Stimulated activated CD8-positive, alpha-beta memory T cell treated with anti-CD3 and anti-CD28 coated beads, Interleukin-15, amount 100 ng/mL, for 48 hours (primary cell): Measurements from ENCODE around the gene GID4.

Source experiments
- DNase-seq, 2 donors: peaks; one replicate each; pipeline ENCODE4 v3.0.0-alpha.2; 2020; ENCODE audit warnings: low read depth in 2 of 2

The GID4 gene

DNA sequence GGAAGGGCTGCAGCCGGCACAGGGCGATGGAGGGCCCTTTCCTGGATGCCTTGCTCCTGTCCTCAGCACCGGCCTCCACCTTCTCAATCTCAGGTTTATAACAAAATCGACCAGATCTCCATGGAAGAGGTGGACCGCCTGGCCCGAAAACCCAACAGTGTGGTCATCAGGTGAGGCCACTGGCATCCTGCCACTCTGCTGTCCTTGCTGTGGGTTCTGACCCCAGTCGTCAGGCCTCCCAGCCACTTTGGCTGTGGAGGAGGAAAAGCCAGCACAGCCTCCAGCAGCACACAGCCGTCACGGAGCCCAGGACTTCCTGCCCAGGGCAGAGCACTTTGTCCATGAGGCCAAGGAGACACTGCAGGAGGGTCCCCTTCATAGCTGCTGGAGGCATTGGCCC is 62.6 kb downstream of the GID4 start:
- no peak for DNase-seq

DNA sequence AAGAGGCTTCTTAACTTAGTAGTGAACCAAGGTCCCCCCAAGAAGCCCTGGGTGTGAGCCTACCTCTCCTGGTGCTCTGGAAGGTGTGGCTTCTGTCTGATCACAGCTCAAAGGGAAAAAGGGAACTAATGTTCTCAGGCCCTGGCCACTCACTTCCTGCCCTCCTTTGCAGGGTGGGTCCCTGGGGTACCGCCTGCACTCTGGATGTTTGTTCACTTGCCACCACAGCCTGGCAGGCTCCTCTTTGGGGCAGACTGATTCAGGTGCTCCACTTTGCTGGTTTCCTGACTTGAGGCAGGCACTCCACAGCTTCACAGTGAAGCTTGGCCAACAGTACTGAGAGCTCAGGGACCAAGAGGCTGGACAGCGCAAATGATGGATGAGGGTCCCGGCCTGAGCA is 63.4 kb downstream of the GID4 start:
- no peak for DNase-seq

DNA sequence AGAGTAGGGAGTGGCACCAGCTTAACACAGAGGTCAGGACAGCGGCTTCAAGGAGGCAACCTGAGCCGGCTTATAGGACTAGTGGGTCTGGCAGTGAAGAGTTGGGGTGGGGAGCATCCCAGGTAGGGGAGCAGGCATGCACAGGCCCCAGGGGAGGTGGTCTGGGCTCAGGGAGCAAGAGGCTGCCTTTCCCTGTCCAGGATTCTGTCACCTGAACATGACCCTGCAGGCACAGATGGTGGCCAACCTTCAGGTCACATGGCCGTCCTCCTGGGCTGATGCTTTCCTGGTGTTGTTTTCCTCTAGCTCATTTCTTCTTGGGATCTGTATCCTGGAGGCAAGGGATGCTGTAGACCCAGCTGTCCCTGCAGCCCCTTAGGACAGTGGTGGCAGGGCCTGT is 65.8 kb downstream of the GID4 start:
- DNase-seq, result no peak

DNA sequence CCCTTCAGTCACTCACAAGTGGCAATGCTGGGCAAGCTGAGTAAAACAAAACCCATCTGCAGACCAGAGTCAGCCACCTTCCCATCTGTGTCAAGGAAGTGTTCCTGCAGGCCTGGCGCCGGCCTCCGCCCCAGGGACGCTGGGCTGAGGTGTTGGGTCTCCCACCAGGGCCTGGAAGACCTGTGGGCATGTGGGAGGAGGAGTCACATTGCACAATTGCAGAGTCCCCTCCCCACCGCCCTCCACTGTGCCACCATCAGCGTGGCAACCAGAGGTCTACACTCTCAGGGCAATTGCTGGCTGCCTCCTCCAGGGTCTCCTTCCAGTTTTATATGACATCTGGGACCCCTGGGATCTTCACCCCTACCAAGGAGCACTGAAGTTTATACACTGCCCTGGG is 66.4 kb downstream of the GID4 start:
- no peak for DNase-seq

DNA sequence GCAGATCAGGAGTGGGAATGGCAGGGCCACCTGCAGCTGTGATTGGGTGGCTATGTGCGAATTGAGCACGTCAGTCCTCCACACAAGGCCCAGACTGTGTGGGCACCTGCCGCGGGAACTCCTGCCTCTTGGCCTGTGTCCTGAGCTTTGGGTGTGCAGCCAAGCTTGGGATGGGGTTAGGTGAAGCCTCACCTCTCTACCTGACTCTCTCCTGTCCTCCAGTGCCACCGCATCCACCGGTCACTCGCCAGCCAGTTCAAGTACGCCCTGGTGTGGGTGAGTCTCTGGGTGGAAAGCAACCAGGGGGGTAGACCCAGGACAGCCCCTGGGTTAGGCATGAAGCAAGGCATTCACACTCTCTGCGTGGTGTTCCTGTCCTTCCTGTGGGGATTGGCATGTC is 67.0 kb downstream of the GID4 start:
- DNase-seq, result no peak

DNA sequence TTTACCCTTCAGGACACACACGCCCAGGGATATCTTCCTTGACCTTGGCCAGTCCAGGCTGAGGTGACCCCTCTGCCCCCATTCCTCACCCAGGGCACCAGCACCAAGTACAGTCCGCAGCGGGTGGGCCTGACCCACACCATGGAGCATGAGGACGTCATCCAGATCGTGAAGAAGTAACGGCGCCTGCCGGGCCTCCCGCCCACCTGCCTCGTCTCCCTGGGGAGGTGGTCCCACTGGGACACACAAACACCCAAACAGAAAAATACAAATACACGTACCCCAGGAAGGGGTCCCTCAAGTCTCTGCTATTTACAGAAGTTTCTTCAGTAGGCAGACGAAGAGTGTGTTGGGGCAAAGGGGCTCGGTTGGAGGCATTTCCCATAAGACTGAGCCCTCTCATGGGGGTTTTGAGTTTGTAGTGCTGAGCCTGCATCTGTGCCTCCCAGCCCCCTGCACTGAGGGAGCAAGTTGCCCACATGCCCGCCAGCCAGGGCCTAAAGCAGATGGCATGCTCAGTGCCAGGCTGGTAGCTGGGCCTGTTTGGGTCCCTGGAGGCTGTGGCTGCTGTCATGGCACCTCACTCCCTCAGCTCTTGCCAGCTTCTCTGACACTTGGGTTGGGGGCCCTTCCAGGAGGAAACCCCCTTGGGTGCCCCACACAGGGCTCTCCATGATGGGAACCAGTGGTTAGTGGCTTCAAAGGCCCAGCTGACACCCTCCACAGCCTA is 68.0 kb downstream of the GID4 start:
- no peak for DNase-seq

DNA sequence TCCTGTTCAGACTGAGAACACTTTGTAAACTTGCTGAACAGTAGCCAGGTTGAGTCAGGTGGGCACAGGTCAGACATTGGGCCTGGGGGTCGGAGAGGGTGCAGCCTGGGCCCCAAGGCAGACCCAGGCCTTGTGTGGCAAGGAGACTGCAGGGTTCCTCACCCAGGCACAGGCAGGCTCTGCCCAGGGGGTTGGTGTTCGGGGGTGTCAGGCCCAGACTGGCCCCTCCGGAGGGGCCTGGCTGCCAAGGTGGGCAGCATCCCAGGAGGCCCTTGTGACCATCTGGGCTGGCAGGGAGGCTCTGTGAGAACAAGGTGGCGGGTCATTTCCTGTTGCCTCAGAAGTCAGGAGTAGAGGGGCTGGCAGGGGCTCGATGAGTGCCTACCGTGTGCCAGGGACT is 68.8 kb downstream of the GID4 start:
- no peak for DNase-seq

DNA sequence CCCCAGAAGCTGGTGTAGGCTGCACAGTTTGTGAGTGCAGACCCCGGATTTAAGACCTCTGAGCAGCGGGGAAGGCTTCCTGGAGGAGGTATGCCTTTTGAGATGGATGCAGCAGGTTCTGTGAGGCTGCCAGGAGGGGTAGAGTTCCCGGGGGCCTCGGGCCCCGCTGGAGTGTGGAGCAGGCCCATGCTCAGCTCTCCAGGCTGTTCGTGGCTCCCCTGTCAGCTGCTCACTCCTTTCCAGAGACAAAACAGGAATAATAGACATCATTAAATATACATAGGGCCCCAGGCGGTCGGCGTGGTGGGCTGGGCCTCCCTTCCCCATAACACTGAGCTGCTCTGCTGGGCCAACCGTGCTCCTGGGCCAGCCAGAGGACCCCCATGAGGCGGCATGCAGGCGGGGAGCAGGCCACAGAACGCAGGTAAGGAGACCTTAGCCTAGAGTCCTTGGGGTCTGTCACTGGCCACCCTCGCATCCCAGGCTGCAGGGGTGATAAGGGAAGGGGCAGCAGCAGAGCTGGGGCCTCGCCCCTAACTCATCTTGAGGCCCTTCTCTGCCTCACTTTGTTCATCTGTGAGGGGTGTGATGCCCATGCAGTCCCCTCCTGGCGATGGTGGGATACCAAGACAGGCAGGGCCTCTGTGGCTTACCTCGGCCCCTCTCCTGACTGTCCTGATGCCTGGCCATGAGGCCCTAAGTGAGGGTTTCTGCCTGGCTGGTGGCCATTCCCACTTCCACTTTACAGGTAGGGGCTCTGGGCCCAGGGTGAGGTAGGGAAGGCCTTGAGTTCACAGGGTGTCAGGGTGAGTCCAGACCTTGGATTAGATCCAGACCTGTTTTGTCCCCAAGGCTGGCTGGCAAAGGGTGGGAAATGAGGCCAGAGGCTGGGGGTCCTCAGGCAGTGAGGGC is 69.4 kb downstream of the GID4 start, which contains the start of gene MYO15A:
Gene MYO15A, plus strand, starts transcription at position 356 of the 912 bp plus-strand sequence. CDS start 10,045 bp downstream, outside the sequence.
- DNase-seq, result no peak

DNA sequence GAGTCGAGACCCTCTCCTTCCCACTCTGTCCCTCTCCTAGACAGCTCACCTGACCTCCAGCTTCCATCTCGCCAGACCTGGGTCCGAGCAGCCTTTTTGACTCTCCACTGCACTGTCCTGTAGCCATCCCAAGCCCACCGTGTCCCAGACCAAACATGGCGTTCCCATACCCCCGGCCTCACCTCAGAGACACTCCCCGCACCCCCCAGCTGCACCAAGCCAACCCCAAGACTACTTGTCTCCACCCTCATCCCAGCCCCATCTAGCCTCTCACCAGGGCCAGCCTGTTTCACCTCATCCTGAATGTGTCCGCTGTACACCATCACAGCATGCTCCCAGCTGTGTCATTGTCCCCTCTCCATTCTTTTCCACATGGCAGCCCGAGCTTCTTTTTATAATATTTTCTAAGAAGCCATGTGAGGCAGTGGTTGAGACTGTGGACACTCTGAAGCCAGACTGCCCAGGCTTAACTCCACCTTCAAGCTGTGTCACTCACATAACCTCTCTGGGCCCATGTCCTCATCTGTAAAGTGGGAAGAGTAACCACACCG is 70.8 kb downstream of the GID4 start:
- no peak for DNase-seq

DNA sequence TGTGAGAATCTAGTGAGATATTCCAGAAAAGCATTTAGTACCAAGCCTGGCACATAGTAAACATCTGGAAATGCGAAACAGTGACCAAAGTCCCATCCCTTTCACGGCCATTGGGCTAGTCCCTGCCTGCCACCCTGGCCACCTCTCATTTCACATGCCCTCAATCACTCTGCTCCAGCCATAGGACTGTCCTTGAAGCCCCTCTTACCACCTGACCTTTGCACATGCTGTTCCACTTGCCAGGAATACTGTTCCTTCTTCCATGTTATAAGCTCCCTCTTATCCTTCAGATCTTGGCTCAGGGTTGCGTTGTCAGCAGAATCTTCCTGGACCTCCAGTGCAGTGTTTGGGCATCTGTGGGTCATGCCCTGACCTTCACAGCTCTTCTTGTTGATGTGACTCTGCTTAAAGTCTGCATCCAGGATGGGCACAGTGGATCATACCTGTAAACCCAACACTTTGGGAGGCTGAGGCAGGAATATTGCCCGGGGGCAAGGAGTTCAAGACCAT is 71.5 kb downstream of the GID4 start:
- DNase-seq, result no peak

DNA sequence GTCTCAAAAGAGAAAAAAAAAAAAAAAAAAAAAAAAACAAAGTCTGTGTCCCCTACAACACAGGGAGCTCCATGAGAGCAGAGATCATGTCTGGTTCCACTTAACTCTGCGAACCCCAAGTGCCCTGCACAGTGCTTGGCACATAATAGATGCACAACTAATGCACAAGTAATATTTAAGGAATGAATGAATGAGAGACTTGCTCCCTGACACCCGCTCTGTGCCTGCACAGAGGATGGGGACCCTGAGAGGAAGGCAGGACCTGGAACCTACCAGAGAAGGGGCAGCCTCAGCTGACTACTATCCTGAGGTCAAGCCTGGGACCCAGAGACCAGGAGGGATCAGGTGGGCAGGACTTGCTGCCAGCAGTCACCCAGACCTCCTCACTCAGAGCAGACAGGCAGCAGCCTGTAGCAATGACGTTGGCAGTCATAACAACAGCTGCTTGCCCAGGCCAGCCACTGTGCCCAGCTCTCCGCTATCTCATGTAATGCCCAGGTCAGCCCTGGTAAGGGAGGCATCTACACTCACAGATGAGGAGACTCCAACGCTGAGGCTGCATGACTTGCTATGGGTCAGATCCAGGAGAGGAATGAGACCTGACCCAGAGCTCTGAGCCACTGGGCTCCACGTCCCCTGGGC is 72.2 kb downstream of the GID4 start:
- no peak for DNase-seq

DNA sequence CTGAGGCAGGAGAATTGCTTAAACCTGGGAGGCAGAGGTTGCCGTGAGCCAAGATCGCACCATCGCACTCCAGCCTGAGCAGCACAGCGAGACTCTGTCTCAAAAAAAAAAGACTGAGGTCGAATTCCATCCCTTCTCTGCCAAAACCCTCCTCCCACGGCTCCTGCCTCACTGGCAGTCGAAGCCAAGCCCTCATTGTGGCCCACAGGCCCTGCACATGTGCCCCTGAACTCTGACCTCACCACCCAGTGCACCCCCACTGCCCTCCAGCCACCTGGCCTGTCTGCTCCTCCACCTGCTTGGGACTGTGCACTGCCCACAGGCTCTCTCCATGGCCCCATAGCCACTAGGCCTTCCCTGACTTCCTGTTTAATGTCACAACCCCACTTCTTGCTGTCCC is 76.3 kb downstream of the GID4 start:
- DNase-seq, result no peak

DNA sequence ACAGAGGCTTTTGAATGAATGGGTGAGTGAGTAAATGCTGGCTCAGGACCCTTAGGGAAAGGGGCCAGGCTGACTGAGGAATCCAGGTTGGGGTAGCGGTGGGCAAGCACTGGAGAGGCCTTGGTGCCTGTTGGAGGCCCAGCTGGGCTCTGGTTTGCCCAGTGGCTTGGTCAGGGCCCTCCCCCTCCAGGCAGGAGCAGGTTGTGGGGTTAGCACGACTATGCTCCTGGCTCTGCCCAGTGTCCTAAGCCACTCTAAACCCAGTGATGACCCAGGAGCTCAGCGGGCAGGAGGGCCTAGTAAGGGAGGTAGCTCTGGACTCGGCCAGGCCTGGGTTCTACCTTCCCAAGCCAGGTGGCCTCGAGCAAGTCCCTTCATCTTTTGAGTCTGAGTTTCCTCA is 76.9 kb downstream of the GID4 start:
- no peak for DNase-seq

DNA sequence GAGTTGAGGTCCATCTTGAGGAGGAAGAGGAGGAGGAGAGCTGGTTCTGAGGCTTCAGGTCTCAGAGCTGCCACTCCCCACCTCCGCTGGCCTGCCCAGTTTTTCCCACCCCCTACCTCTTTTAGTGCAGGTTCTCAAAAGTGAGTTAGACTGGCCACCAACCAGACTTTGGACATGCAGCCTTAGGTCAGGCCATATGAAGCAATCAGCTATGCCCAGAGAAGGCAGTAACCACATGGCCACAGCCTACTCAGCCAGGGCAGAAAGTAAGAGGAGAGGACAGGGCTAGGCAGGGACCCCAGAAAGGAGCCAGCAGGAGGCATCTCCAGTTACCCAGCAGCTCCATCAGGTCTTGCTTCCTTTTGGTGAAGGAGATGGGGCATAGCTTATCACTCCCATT is 78.3 kb downstream of the GID4 start:
- no peak for DNase-seq
